Esophagus muscularis mucosa (tissue), 4 donors: ENCODE measurements around the gene PSMA3.

Experiments used
- EP300 ChIP-seq: sonication (generic); formaldehyde crosslinking; IDR thresholded peaks from one replicate; pipeline ENCODE4 v1.6.1; 2017; ENCODE audit warnings: antibody characterized with exemption
- POLR2A ChIP-seq: fragments of 450-650 bp; IDR thresholded peaks from one replicate; pipeline ENCODE4 v1.6.1; 2017; ENCODE audit warnings: antibody characterized with exemption, moderate library complexity, mild to moderate bottlenecking, low read depth
- TF ChIP-seq, protein P1 (sequence below), 3 experiments: fragments of 200-600 bp in 2 of 3; fragments of 450-650 bp in 1 of 3; sonication (generic) in 2 of 3; IDR thresholded peaks; one replicate each; pipeline ENCODE4 v1.5.1; 2017 to 2019; ENCODE audit warnings: antibody characterized with exemption in 3 of 3, mild to moderate bottlenecking in 2 of 3, moderate library complexity in 1 of 3

- TF ChIP-seq EP300 (no peak), POLR2A (no peak)
- TF ChIP-seq, protein P1, sequence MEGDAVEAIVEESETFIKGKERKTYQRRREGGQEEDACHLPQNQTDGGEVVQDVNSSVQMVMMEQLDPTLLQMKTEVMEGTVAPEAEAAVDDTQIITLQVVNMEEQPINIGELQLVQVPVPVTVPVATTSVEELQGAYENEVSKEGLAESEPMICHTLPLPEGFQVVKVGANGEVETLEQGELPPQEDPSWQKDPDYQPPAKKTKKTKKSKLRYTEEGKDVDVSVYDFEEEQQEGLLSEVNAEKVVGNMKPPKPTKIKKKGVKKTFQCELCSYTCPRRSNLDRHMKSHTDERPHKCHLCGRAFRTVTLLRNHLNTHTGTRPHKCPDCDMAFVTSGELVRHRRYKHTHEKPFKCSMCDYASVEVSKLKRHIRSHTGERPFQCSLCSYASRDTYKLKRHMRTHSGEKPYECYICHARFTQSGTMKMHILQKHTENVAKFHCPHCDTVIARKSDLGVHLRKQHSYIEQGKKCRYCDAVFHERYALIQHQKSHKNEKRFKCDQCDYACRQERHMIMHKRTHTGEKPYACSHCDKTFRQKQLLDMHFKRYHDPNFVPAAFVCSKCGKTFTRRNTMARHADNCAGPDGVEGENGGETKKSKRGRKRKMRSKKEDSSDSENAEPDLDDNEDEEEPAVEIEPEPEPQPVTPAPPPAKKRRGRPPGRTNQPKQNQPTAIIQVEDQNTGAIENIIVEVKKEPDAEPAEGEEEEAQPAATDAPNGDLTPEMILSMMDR (IDR thresholded peaks at IDR 0.05), result peak in 1 of 3 experiments; percentile 8
These were observed 44.7 kb upstream of the PSMA3 start, which contains the start of gene ACTR10 for GRCh38 chr14:58199726-58200479.
